Measurements from ENCODE around the gene PDE6B. TPM values are rescaled to one million over a fixed set of nuclear protein-coding genes. Genes with fewer than 3 reads are reported as not detected.

The PDE6B gene
- total RNA-seq, 1 experiment from 2014 or later = not detected

DNA sequence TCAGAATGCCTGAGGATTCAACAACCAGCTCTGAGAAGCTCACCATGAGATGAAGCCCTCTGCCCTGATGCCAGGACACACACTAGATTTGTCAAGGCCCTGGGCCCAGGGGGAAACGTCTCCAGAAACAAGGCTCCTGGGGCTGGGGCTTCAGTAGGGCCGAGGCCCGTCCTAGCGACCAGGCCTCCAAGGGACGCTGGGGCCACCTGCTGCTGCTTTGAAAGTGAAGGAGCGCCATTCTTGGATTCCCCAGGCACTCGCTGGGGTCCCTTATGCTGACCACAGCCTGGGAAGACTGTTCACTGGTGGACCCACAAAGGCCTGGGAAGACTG, 23.9 kb downstream of the PDE6B start:
- Mint-ChIP-seq H3K4me3 (ENCODE audit: unreplicated experiment) (no peak overlapping the region), H3K27me3 (ENCODE audit: insufficient read depth, unreplicated experiment) (peaks cover 3% of the 10 kb centered on the region), H3K4me1 (ENCODE audit: low read depth, unreplicated experiment) (no peaks in the 10 kb centered on the region), H3K36me3 (ENCODE audit: insufficient read depth, unreplicated experiment) (no peaks in the 10 kb centered on the region), H3K27ac (ENCODE audit: unreplicated experiment) (no peak overlapping the region), H3K9me3 (ENCODE audit: unreplicated experiment) (peaks cover 10% of the 10 kb centered on the region)
- TF ChIP-seq, protein P1, sequence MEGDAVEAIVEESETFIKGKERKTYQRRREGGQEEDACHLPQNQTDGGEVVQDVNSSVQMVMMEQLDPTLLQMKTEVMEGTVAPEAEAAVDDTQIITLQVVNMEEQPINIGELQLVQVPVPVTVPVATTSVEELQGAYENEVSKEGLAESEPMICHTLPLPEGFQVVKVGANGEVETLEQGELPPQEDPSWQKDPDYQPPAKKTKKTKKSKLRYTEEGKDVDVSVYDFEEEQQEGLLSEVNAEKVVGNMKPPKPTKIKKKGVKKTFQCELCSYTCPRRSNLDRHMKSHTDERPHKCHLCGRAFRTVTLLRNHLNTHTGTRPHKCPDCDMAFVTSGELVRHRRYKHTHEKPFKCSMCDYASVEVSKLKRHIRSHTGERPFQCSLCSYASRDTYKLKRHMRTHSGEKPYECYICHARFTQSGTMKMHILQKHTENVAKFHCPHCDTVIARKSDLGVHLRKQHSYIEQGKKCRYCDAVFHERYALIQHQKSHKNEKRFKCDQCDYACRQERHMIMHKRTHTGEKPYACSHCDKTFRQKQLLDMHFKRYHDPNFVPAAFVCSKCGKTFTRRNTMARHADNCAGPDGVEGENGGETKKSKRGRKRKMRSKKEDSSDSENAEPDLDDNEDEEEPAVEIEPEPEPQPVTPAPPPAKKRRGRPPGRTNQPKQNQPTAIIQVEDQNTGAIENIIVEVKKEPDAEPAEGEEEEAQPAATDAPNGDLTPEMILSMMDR (IDR thresholded peaks at IDR 0.05; ENCODE audit: insufficient read depth in 1 of 2, low read depth in 1 of 2, low read length in 1 of 2, severe bottlenecking in 1 of 2, unreplicated experiment in 1 of 2) = no peak
- POLR2A ChIA-PET = no interaction called here
- no peak for DNase-seq
- BruUV-seq (replicated peaks) = no TSS peak
- CTCF ChIA-PET = no interaction called here
- Histone ChIP-seq H3K4me1 (no peaks in the 10 kb centered on the region), H3K36me3 (ENCODE audit: control insufficient read depth, insufficient read depth, low read length) (no peaks in the 10 kb centered on the region), H3K27me3 (replicated peaks; ENCODE audit: control insufficient read depth, insufficient read depth, low read length) (no peaks in the 10 kb centered on the region), H3K9me3 (no peaks in the 10 kb centered on the region), H3K4me3 (ENCODE audit: low read depth, low read length) (no peak overlapping the region)
- intact Hi-C loops (cut with micrococcal nuclease; ENCODE audit: unreplicated experiment) = no loop called here

DNA sequence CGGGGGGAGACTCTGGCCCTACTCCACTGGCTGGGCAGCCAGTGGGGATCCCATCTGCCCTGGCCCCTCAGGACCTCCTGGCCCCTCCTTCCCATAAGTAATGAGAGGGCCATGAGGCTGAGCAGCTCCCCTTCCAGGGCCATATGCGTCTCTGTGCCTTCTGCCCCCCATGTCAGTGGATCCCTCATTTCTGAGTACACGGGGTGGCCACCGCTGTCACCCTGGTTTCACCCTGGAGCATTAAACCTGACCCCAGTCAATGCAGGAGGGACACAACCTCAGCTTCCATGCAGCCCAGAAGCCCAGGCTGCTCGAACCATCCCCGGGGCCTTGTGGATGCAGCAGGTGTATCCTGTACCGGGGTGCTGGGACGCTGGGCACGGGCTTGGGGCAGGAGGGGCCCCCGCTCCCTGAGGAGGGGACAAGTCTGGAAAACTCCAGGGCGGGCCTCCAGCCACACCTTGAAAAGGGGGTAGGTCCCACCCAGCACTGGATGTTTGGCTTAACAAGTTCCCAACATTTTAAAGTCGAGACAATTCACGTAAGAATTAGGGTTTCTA, 24.5 kb downstream of the PDE6B start:
- Histone ChIP-seq H3K27me3 (replicated peaks; ENCODE audit: control insufficient read depth, insufficient read depth, low read length) (no peaks in the 10 kb centered on the region), H3K36me3 (ENCODE audit: control insufficient read depth, insufficient read depth, low read length) (no peaks in the 10 kb centered on the region), H3K4me3 (ENCODE audit: low read depth, low read length) (no peak overlapping the region), H3K4me1 (no peaks in the 10 kb centered on the region), H3K9me3 (no peaks in the 10 kb centered on the region)
- POLR2A ChIA-PET = no interaction called here
- Mint-ChIP-seq H3K27me3 (ENCODE audit: insufficient read depth, unreplicated experiment) (peaks cover 3% of the 10 kb centered on the region), H3K4me3 (ENCODE audit: unreplicated experiment) (no peak overlapping the region), H3K27ac (ENCODE audit: unreplicated experiment) (no peak overlapping the region), H3K36me3 (ENCODE audit: insufficient read depth, unreplicated experiment) (no peaks in the 10 kb centered on the region), H3K9me3 (ENCODE audit: unreplicated experiment) (peaks cover 10% of the 10 kb centered on the region), H3K4me1 (ENCODE audit: low read depth, unreplicated experiment) (no peaks in the 10 kb centered on the region)
- no peak for DNase-seq
- no TSS peak for BruUV-seq (replicated peaks)
- TF ChIP-seq, protein P1 (IDR thresholded peaks at IDR 0.05; ENCODE audit: insufficient read depth in 1 of 2, low read depth in 1 of 2, low read length in 1 of 2, severe bottlenecking in 1 of 2, unreplicated experiment in 1 of 2) = no peak
- CTCF ChIA-PET = no interaction called here
- intact Hi-C loops (cut with micrococcal nuclease; ENCODE audit: unreplicated experiment) = no loop called here

DNA sequence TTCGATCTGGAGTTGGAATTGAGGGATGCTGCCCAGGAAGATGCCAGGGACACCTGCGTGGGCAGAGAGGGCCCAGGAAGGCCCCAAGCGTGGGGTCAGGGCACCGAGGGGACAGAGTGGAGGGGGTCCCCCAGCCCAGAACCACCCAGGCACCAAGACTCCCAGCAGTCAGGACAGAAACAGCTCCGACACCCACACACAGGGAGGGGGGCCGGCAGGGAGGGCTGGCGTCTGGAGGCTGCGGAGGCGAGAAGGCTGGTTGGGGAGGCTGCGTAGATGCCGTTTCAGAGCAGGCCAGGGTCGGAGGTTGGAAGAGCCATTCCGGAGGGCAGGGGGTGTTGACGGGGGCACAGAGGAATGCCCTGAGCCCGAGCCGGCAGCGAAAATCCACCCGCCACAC, 25.1 kb downstream of the PDE6B start:
- no peak overlapping the region for H3K27ac Mint-ChIP-seq (ENCODE audit: unreplicated experiment)
- ChIA-PET CTCF (no interaction called here), POLR2A (no interaction called here)
- no peaks in the 10 kb centered on the region for H3K9me3 ChIP-seq
- TF ChIP-seq, protein P1 (IDR thresholded peaks at IDR 0.05; ENCODE audit: insufficient read depth in 1 of 2, low read depth in 1 of 2, low read length in 1 of 2, severe bottlenecking in 1 of 2, unreplicated experiment in 1 of 2) = no peak
- no peaks in the 10 kb centered on the region for H3K4me1 ChIP-seq
- H3K27me3 ChIP-seq (replicated peaks; ENCODE audit: control insufficient read depth, insufficient read depth, low read length) = no peaks in the 10 kb centered on the region
- DNase-seq = no peak
- peaks cover 6% of the 10 kb centered on the region for H3K9me3 Mint-ChIP-seq (ENCODE audit: unreplicated experiment)
- no TSS peak for BruUV-seq (replicated peaks)
- H3K4me1 Mint-ChIP-seq (ENCODE audit: low read depth, unreplicated experiment) = no peaks in the 10 kb centered on the region
- intact Hi-C loops (cut with micrococcal nuclease; ENCODE audit: unreplicated experiment) = no loop called here
- H3K36me3 Mint-ChIP-seq (ENCODE audit: insufficient read depth, unreplicated experiment) = no peaks in the 10 kb centered on the region
- no peaks in the 10 kb centered on the region for H3K36me3 ChIP-seq (ENCODE audit: control insufficient read depth, insufficient read depth, low read length)
- no peak overlapping the region for H3K4me3 Mint-ChIP-seq (ENCODE audit: unreplicated experiment)
- H3K4me3 ChIP-seq (ENCODE audit: low read depth, low read length) = no peak overlapping the region
- H3K27me3 Mint-ChIP-seq (ENCODE audit: insufficient read depth, unreplicated experiment) = peaks cover 3% of the 10 kb centered on the region
